ENCODE data around the gene ATPAF2. TPM values are rescaled to one million over a fixed set of nuclear protein-coding genes. Genes with fewer than 3 reads are reported as not detected.

ATPAF2 gene
- total and polyA plus RNA-seq, 10 of the 15 experiments (the other 5 are each of a cell fraction or from before 2014, with no cell fraction given): 6.5 to 33.0 (median 26.5) TPM

GRCh38 chr17:18074566-18075272 is 35.8 kb upstream of the ATPAF2 start:
- no peak overlapping the region for H3K27ac ChIP-seq (ENCODE audit: control insufficient read depth, insufficient read depth)
- FAIRE-seq: no peak
- TF ChIP-seq, protein P1, sequence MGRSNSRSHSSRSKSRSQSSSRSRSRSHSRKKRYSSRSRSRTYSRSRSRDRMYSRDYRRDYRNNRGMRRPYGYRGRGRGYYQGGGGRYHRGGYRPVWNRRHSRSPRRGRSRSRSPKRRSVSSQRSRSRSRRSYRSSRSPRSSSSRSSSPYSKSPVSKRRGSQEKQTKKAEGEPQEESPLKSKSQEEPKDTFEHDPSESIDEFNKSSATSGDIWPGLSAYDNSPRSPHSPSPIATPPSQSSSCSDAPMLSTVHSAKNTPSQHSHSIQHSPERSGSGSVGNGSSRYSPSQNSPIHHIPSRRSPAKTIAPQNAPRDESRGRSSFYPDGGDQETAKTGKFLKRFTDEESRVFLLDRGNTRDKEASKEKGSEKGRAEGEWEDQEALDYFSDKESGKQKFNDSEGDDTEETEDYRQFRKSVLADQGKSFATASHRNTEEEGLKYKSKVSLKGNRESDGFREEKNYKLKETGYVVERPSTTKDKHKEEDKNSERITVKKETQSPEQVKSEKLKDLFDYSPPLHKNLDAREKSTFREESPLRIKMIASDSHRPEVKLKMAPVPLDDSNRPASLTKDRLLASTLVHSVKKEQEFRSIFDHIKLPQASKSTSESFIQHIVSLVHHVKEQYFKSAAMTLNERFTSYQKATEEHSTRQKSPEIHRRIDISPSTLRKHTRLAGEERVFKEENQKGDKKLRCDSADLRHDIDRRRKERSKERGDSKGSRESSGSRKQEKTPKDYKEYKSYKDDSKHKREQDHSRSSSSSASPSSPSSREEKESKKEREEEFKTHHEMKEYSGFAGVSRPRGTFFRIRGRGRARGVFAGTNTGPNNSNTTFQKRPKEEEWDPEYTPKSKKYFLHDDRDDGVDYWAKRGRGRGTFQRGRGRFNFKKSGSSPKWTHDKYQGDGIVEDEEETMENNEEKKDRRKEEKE (IDR thresholded peaks at IDR 0.05): no peak
- no peak for TF ChIP-seq RFX5 (IDR thresholded peaks at IDR 0.05; ENCODE audit: low read depth, low read length)
- no peak for TF ChIP-seq NFYA (IDR thresholded peaks at IDR 0.05; ENCODE audit: borderline replicate concordance, low read depth, low read length)
- no peak for TF ChIP-seq MTA2 (IDR thresholded peaks at IDR 0.05; ENCODE audit: low read depth)
- TF ChIP-seq SREBF2 (IDR thresholded peaks at IDR 0.05; ENCODE audit: low read length): no peak
- TF ChIP-seq, protein P2, sequence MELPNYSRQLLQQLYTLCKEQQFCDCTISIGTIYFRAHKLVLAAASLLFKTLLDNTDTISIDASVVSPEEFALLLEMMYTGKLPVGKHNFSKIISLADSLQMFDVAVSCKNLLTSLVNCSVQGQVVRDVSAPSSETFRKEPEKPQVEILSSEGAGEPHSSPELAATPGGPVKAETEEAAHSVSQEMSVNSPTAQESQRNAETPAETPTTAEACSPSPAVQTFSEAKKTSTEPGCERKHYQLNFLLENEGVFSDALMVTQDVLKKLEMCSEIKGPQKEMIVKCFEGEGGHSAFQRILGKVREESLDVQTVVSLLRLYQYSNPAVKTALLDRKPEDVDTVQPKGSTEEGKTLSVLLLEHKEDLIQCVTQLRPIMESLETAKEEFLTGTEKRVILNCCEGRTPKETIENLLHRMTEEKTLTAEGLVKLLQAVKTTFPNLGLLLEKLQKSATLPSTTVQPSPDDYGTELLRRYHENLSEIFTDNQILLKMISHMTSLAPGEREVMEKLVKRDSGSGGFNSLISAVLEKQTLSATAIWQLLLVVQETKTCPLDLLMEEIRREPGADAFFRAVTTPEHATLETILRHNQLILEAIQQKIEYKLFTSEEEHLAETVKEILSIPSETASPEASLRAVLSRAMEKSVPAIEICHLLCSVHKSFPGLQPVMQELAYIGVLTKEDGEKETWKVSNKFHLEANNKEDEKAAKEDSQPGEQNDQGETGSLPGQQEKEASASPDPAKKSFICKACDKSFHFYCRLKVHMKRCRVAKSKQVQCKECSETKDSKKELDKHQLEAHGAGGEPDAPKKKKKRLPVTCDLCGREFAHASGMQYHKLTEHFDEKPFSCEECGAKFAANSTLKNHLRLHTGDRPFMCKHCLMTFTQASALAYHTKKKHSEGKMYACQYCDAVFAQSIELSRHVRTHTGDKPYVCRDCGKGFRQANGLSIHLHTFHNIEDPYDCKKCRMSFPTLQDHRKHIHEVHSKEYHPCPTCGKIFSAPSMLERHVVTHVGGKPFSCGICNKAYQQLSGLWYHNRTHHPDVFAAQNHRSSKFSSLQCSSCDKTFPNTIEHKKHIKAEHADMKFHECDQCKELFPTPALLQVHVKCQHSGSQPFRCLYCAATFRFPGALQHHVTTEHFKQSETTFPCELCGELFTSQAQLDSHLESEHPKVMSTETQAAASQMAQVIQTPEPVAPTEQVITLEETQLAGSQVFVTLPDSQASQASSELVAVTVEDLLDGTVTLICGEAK (IDR thresholded peaks at IDR 0.05; ENCODE audit: borderline replicate concordance): no peak
- TF ChIP-seq CBX3 (IDR thresholded peaks at IDR 0.05; ENCODE audit: borderline replicate concordance, low read depth): no peak
- TF ChIP-seq, protein P3, sequence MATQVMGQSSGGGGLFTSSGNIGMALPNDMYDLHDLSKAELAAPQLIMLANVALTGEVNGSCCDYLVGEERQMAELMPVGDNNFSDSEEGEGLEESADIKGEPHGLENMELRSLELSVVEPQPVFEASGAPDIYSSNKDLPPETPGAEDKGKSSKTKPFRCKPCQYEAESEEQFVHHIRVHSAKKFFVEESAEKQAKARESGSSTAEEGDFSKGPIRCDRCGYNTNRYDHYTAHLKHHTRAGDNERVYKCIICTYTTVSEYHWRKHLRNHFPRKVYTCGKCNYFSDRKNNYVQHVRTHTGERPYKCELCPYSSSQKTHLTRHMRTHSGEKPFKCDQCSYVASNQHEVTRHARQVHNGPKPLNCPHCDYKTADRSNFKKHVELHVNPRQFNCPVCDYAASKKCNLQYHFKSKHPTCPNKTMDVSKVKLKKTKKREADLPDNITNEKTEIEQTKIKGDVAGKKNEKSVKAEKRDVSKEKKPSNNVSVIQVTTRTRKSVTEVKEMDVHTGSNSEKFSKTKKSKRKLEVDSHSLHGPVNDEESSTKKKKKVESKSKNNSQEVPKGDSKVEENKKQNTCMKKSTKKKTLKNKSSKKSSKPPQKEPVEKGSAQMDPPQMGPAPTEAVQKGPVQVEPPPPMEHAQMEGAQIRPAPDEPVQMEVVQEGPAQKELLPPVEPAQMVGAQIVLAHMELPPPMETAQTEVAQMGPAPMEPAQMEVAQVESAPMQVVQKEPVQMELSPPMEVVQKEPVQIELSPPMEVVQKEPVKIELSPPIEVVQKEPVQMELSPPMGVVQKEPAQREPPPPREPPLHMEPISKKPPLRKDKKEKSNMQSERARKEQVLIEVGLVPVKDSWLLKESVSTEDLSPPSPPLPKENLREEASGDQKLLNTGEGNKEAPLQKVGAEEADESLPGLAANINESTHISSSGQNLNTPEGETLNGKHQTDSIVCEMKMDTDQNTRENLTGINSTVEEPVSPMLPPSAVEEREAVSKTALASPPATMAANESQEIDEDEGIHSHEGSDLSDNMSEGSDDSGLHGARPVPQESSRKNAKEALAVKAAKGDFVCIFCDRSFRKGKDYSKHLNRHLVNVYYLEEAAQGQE (IDR thresholded peaks at IDR 0.05; ENCODE audit: low read depth, low read length): no peak
- no peak for TF ChIP-seq SMARCA5 (IDR thresholded peaks at IDR 0.05)
- TF ChIP-seq NRF1 (conservative IDR thresholded peaks at IDR 0.05; ENCODE audit: low read depth, low read length): no peak
- TF ChIP-seq, protein P4, sequence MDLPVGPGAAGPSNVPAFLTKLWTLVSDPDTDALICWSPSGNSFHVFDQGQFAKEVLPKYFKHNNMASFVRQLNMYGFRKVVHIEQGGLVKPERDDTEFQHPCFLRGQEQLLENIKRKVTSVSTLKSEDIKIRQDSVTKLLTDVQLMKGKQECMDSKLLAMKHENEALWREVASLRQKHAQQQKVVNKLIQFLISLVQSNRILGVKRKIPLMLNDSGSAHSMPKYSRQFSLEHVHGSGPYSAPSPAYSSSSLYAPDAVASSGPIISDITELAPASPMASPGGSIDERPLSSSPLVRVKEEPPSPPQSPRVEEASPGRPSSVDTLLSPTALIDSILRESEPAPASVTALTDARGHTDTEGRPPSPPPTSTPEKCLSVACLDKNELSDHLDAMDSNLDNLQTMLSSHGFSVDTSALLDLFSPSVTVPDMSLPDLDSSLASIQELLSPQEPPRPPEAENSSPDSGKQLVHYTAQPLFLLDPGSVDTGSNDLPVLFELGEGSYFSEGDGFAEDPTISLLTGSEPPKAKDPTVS (IDR thresholded peaks at IDR 0.05; ENCODE audit: low read depth, low read length): no peak
- TF ChIP-seq HCFC1 (IDR thresholded peaks at IDR 0.05; ENCODE audit: low read length): no peak

More at GRCh38 chr17:18074566-18075272, 35.8 kb upstream of the ATPAF2 start:
- in situ Hi-C loops (cut with MboI): no loop called here
- Histone ChIP-seq H3K27me3 (replicated peaks in 1 of 2; ENCODE audit: control insufficient read depth in 2 of 2, insufficient read depth in 2 of 2, low read length in 1 of 2) (no peaks in the 10 kb centered on the region), H3K36me3 (ENCODE audit: control insufficient read depth in 2 of 2, insufficient read depth in 2 of 2, low read length in 1 of 2) (no peaks in the 10 kb centered on the region), H3K79me2 (ENCODE audit: control insufficient read depth, insufficient read depth, low read length) (no peaks in the 10 kb centered on the region), H3K9ac (ENCODE audit: control insufficient read depth, insufficient read depth, low read length) (no peak overlapping the region), H3K4me1 (ENCODE audit: control insufficient read depth, insufficient read depth, low read length) (no peaks in the 10 kb centered on the region), H3K9me3 (replicated peaks; ENCODE audit: control insufficient read depth, insufficient read depth, low read length) (no peaks in the 10 kb centered on the region), H3K4me3 (no peak overlapping the region), H3K4me2 (ENCODE audit: control insufficient read depth, insufficient read depth) (no peak overlapping the region), H4K20me1 (ENCODE audit: control insufficient read depth, insufficient read depth) (no peaks in the 10 kb centered on the region), H2AFZ (ENCODE audit: control insufficient read depth, low read depth, low read length) (no peak overlapping the region)
- RAD21 ChIA-PET (ENCODE audit: unreplicated experiment): no interaction called here
- intact Hi-C loops (cut with micrococcal nuclease; ENCODE audit: unreplicated experiment): no loop called here
- ATAC-seq: no peak
- 18% methylated on average over 6 of the region's 6 CpGs for WGBS (ENCODE audit: insufficient coverage, insufficient replicate concordance, low lambda C conversion rate, missing lambda C conversion rate)
- POLR2A ChIA-PET: no interaction called here
- BruUV-seq (replicated peaks): no TSS peak
- CTCF ChIA-PET: no interaction called here
- SMC1A ChIA-PET (ENCODE audit: uncharacterized antibody, unreplicated experiment): no interaction called here
- DNase-seq (ENCODE audit: low read depth, low spot score): no peak
